GM13976 (cell line): ENCODE measurements around the gene SFXN5.
"Not testable (repeated sequence)": the region's sequence is repeated elsewhere in the genome, so short reads cannot be mapped to it uniquely, and the experiment has no call there.

Experiments
- DNase-seq: peaks from one replicate; pipeline ENCODE4 v3.0.0; 2012; ENCODE audit warnings: low spot score
- in situ Hi-C: fragments of 300-500 bp; cut with MboI; formaldehyde crosslinking; loops from one replicate; pipeline ENCODE4 v1.12.0; 2022; ENCODE audit warnings: low sequenced_read_pairs, mixed read lengths, inconsistent platforms; ENCODE audit not compliant: unreplicated experiment
- TF ChIP-seq, protein P1 (sequence below): IDR thresholded peaks from 2 replicates; pipeline ENCODE4 v1.5.1; 2012; ENCODE audit warnings: borderline replicate concordance, mild to moderate bottlenecking; ENCODE audit not compliant: insufficient read depth; ENCODE audit errors: extremely low read depth, missing control alignments, control extremely low read depth

Gene SFXN5

DNA sequence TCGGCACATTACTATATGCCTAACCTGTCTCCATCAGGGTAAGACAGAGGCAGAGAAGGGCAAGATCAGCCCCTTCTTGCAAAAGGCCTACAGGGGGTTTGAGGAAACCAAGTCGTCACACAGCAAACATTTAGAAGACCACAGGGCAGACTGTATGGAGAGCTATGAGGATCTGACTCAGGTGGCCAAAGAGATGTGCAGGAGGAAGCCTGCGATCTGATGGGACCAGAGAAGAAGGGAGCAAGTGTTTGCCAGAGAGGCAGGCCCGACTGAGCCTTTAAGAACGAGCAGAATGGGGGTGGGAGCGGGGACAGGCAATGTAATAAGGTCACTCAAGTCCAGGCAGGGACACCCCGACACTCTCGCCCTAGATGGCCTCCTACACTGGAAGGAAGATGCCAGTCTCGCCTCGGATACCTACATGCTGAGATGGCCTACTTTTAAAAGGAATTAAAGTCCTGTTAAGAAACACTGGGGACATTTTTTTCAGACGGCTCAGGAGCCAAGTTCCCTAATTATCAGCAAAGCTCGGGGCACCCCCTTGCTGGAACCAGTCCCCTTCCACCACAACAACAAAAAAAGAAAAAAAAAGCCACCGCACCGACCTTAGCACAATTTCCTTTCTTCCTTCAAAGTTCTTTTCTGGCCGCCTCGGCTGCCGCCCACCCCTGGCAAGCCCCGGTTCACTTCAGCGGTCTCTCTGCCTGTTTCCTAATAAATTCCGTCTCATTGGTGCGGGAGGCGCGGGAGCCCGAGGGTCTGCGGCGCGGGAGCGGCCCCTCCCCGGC is 1.5 kb downstream of the SFXN5 start:
- in situ Hi-C loops = no loop called here
- TF ChIP-seq, protein P1, sequence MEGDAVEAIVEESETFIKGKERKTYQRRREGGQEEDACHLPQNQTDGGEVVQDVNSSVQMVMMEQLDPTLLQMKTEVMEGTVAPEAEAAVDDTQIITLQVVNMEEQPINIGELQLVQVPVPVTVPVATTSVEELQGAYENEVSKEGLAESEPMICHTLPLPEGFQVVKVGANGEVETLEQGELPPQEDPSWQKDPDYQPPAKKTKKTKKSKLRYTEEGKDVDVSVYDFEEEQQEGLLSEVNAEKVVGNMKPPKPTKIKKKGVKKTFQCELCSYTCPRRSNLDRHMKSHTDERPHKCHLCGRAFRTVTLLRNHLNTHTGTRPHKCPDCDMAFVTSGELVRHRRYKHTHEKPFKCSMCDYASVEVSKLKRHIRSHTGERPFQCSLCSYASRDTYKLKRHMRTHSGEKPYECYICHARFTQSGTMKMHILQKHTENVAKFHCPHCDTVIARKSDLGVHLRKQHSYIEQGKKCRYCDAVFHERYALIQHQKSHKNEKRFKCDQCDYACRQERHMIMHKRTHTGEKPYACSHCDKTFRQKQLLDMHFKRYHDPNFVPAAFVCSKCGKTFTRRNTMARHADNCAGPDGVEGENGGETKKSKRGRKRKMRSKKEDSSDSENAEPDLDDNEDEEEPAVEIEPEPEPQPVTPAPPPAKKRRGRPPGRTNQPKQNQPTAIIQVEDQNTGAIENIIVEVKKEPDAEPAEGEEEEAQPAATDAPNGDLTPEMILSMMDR = no peak
- no peak for DNase-seq

DNA sequence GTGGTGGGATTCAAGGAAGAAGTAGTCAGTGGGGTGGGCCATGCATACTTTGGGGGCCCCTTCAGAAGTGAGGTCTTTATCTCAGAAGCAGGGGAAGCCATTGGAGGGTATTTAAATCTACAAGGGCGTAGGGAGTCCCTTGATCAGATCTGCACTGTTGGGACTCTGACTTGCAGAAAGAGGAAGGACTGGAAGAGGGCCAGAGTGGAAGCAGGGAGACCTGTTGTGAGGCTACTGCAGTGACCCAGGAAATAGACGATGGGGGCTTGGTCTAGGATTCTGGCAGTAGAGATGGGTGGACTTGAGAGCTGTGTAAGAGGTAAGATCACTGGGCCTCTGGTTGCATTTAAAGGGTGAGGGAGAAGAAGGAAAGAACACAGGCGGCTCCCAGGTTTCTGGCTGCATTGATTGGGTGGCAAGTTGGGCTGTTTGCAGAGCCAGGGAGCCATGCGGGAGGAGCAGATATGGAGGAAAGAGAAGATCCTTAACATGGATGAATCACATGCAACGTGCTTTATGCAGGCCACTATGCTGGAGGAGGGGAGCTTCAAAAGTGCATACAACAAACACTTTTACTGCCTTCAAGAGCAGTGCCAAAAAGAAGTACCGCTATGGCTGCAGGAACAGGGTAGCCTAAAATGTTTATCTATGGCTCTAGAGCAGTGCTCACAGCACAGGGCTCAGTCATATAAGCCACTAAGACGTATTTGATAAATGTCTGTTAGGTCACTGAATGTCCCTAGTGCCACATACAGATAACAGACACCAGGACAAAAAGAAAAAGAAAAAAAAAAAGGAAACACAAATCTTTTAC is 2.3 kb downstream of the SFXN5 start:
- no peak for DNase-seq
- TF ChIP-seq, protein P1 = no peak
- in situ Hi-C loops = no loop called here

DNA sequence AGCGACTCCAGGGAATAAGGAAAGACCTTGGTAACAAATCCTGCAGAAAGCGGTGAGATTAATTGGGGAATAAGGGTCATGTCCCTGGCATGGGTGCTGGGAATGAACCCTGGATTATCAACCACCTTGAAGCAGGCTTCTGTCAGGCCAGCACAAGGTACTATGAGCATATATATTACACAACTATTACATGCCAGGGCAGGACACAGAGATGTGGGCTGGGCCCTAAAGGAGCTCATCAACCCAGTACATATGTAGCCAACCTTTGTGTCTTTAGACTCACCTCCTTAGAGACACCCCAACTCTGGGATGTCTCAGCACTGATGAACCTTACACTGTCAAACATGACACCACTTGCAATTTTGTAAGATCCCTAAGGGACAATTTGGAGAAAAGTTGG is 3.4 kb downstream of the SFXN5 start:
- in situ Hi-C loops = no loop called here
- no peak for DNase-seq
- TF ChIP-seq, protein P1 = no peak

DNA sequence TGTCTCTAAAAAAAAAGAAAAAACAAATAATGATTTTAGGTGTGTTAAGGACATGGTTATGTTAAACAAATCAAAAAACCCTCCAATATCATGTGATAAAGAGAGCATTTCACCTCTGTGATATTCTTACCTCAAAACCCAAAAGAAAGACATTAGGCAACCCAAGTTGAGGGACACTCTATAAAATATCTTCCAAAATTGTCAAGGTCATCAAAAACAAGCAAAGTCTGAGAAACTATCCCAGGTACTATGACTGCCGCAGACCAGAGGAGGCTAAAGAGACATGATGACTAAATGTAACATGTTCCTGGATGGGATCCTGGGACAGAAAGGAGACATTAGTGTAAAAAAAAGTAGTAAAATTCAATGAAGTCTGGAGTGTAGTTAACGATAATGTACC is 4.5 kb downstream of the SFXN5 start:
- in situ Hi-C loops = no loop called here
- no peak for DNase-seq
- TF ChIP-seq, protein P1 = no peak

DNA sequence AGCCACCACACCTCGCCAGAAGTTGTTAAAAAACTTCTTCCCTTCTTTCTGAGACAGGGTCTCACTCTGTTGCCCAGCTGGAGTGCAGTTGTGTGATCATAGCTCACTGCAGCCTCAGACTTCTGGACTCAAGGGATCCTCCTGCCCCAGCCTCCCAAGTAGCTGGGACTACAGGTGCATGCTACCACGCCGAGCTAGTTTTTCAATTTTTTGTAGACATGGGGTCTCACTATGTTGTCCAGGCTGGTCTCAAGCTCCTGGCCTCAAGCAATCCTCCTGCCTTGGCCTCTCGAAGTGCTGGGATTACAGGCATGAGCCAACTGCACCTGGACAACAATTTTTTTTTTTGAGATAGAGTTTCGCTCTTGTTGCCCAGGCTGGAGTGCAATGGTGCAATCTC is 6.4 kb downstream of the SFXN5 start:
- DNase-seq, in situ Hi-C loops: not testable (repeated sequence)

DNA sequence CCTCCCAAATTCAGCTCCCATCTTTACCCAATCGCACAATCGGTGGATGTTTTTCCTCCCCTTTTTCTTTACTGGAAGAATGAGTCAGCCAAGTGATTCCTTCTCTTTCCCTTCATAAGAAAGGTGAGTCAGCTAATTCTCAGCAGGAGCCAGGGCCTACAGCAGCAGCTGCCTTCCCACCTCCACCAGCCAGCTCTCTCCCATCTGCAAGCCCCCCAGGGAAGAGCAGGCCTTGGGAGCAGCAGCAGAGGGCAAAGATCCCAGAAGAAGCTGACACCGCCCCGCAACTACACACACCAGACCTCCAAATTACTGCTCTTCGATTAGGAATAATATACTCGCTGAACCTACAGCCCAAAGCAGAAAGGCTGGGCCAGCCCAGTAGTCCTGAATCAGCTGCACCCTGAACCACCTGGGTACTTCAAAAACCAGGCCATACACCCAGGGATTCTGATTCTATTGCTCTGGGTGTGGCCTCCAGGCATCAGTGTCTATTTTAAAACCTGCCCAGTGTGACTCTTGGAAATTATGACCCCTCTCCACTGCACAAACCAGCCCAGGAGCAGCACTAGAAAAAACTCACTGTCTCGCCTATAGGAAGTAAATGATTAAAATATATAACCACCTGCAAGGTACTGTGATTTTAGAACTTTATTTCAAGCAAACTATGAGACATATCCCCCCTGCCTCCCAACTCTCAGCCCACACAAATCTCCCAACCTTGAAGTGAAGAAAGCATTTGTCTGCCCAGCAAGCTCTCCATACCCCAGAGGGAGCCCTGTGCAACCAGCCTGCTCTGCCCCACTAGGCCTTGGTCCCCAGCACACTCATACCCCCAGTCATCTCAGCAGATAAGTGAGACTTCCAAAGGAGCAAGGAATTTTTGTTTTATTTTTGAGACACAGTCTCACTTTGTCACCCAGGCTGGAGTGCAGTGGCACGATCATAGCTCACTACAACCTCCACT is 7.3 kb downstream of the SFXN5 start:
- no peak for DNase-seq
- in situ Hi-C loops = no loop called here
- TF ChIP-seq, protein P1 = no peak
